IPS-18c (cell line): Measurements from ENCODE around the gene GTF3C1.

Experiments
- H3K4me3 ChIP-seq: 2 replicates; pipeline ENCODE4 v1.7.0; 2013; ENCODE audit warnings: low read depth, mild to moderate bottlenecking, low read length, moderate library complexity; ENCODE audit not compliant: insufficient read depth
- H3K9me3 ChIP-seq: one replicate; pipeline ENCODE4 v1.6.1; 2013; ENCODE audit warnings: mild to moderate bottlenecking, low read length, moderate library complexity; ENCODE audit not compliant: control insufficient read depth, insufficient read depth

The GTF3C1 gene

DNA sequence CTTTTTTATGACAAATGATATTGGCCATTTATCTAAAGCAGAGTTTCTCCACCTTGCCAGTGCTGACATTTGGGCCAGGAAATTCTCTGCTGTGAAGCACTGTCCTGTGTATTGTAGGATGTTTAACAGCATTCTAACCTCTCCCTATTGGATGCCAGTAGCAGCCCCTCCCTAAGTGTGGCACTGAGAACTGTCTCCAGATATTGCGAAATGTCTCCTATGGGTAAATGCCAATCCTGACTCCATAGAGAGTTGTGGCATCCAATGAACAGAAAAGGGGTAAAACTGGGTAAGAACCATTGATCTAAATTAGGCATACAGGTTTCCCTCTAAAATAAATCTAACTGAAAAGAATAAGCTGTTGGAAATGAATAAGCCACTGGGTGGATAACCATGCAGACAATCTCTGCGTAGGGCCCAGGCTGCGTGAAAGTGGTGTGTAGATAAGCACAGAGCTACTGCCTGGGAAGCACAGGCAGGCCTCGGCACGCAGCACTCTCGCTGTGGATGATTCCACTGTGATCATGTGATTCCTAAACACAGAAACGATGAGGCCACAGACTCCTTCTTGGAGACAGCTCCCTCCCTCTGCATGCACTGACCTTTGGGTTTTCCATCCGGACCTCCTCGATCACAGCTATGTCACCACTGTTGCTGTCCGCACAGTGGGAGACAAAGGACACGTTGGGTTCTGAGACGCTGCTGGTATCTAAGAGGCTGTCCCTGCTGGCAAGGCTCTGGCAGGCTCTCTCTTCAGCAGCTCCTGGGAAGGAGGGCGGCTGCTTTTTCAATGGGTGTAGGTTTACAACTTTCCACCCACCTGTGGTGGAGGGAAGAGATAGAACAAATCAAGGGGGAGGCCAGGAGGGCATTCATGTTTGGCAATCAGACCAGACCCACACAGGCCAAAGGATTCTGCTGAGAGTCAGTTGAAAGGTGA is 44.1 kb downstream of the GTF3C1 start:
- Histone ChIP-seq H3K9me3 (no peaks in the 10 kb centered on the region), H3K4me3 (no peak overlapping the region)

DNA sequence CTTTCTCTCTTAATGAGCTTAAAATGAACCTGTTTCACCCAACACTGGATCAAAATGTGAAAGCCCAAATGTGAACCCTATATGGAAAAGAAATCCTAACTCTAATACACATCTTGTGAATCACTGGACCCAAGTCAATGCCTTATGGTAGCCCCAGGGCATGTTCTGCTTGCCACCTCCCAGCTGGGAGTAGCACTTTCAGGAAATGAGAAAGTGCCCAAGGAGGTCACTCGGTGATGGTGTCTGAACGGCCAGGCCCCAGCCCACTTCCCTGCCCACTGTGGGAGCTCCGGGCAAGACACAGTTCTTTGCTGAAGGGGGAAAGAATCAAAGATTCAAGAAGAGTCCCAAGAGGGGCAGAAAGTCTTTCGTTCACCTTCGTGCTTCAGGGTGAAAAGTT is 46.1 kb downstream of the GTF3C1 start:
- no peak overlapping the region for H3K4me3 ChIP-seq
- no peaks in the 10 kb centered on the region for H3K9me3 ChIP-seq

DNA sequence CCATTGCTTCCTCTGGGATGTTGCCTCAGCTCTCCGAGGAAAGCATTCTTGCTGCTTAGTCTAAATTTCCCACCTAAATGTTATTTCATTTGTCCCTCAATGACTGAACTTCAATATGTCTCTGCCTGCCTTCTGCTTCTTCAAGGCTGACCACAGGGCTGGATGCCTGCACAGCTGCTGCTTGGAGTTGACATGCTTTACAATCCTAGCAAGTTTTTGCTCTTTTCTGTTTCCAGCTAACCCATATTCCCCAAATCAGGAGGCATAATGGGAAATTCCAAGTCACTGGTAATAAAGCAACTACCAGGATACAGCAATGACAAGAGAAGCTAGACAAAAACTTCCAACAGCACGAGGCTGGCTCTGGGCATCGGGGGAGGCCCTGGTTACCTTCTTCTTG is 48.9 kb downstream of the GTF3C1 start:
- no peak overlapping the region for H3K4me3 ChIP-seq
- H3K9me3 ChIP-seq, result no peaks in the 10 kb centered on the region

DNA sequence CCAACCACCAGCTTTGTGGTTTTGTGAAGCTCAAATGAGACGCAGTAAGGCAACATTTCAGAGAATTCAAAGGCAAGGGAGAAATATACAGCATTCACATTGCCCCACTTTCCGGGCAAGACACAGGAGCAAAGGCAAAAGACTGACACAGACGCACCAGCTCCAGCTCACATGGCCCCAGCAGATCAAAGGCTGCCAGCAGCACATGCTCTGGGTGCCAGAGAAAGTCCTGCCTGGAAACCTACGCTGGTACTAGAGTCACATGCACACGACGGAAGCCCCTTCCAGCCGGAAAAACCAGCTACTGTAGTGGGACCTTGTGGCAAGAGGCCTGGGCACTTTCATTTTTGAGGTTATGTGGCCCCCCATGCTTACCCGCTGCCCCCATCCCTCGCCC is 50.1 kb downstream of the GTF3C1 start:
- Histone ChIP-seq H3K9me3 (no peaks in the 10 kb centered on the region), H3K4me3 (no peak overlapping the region)

DNA sequence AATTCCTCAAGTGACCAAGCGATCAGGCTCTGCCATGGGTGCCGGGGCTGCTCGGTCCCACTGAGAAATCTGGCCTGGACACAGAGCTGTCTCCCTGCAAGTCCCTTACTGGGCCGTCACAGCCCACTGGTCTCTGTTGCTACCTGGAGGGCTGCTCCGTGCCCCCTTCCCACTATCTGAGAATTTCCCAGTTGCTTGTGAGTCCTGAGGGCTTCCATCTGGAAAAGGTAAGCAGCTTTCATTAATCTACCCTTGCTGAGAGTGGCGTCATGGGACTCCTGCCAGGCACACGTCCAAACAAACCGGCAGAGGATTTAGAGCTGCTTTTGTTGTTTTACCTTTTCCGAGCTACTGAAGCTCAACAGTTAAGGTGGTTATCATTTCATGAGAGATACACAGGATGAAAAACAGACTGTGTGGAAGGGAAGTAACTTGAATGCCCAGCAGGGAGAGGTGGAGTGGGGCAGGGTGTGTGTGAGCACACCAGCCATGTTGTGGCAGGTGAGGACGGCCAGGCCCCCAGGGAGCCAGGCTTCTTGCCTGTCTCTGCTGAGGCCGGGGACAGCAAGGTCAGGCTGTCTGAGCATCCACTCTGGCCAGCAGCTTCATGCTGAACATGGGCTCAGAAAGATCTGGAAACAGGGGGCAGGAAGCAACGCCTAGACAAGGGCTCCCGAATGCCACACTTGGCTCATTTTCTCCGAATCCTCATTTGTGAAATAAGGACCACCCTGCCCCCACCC is 50.6 kb downstream of the GTF3C1 start:
- no peaks in the 10 kb centered on the region for H3K9me3 ChIP-seq
- no peak overlapping the region for H3K4me3 ChIP-seq

DNA sequence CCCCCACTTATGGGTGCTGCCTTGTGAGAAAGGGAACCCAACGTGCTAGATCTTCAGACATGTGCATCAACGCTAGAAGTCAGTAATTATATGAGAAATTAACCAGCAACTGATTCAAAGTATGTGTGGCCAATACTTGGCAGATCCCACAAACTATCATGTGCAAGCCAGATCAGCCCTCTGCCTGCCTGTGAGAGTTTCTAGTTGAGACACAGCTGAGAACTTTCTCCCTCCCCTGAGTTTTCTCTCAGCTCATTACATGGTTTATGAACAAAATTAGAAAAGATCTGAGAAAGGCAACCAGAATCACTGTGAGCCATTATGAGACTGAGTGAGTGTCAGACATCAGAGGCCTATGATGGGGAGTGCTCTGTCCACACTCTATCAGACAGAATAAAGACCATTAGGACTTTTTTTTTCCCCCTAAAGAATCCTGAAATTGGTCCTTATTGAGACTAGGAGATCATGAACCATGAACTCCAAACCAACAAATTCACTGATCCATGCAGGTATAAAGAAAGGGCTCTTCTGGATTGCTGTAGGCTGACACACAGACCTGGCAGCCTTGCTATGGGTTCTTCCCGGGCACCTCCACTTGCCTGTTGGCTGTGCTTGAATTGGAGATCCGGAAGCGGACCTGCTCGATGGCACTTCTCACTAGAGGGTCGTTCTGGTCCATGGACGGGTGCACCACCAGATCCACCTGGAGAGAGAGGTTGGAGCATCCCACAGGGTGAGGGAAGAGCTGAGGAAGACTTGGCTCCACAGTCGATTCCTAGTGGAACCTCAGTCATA is 51.5 kb downstream of the GTF3C1 start:
- no peak overlapping the region for H3K4me3 ChIP-seq
- no peaks in the 10 kb centered on the region for H3K9me3 ChIP-seq

DNA sequence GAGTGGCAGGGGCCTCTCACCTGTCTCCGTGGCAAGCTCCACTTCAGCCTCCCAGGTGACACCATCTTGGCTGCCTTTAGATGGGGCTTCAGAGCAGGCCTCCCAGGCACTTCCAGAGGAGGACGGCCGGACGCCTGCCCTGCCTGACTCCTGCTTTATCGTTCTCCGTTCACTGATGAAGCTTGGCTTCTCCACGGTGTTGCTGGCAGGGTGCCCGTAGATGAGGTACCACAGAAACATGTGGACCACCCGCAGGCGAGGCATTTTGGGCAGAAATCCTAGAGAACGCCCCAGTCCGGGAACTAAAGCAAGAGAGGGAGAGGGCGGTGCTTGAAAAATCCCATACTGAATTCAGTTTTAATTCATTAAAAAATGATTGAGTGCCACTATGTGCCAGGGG is 54.5 kb downstream of the GTF3C1 start:
- Histone ChIP-seq H3K9me3 (no peaks in the 10 kb centered on the region), H3K4me3 (no peak overlapping the region)

DNA sequence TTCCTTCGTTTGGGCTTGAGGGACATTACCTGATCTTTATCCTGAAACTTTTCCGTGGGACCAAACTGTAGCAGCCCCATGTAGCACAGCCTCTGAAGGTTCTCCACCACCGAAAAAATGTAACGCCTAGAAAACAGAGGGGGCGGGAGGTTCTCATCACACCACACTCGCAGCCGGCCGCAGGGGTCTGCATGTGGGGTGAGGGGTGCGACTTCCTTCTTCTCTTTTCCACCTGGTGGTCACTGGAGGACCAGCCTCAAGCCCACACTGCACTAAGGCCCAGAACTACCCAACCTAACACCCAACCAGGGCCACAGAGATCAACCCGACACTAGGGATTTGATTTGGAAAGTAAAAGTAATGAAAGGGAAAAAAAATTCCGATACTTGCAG is 57.1 kb downstream of the GTF3C1 start:
- no peaks in the 10 kb centered on the region for H3K9me3 ChIP-seq
- H3K4me3 ChIP-seq, result no peak overlapping the region

DNA sequence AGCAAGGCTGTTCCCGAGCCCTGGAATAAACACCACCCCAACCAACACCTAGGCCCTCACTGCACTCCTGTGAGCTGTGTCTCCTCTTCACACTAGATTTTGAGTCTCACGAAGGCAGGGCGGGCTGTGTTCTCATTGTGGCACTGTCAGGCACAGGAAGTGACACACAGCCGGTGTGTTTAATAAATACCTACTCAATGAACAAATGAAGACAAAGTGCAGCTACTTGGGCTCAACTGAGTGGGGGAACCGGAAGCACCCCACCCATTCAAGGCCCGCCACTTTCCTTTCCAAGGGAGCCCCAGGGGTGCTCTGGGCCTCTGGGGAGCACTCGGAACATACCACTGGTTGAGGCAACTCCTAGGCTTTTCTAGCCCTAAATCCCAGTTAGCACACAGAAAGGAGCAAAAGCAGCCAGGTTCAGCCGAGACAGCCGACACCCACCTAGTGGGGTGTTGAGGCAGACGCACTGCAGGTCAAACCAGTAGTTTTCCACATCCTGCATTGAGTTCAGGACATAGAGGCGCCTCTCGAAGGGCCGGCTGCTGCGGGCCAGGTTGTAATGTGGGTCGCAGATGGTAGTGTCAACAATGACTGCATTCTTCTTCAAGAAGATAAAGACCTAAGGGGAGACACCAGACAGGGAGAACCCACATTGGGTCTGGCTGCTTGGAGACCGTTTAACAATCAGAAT is 57.7 kb downstream of the GTF3C1 start:
- Histone ChIP-seq H3K4me3 (no peak overlapping the region), H3K9me3 (no peaks in the 10 kb centered on the region)

DNA sequence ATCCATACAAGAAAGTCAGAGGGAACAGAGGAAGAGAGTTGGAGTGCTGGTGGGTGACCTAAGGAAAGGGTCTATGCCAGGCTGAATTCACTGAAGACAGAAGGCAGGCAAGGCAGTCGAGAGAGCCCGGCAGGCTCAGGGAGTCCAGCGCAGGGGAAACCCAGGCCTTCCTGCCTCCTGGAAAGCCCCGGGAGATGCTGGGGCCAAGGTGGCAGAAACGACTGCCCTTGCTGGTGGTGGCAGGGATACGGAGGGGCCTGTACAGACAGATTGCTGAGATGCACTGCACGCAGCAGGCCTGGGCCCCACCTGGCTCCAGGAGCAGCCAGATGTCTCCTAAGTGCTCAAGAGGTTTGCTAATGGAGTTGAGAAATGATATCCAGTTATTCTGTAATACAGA is 59.8 kb downstream of the GTF3C1 start:
- no peaks in the 10 kb centered on the region for H3K9me3 ChIP-seq
- no peak overlapping the region for H3K4me3 ChIP-seq

DNA sequence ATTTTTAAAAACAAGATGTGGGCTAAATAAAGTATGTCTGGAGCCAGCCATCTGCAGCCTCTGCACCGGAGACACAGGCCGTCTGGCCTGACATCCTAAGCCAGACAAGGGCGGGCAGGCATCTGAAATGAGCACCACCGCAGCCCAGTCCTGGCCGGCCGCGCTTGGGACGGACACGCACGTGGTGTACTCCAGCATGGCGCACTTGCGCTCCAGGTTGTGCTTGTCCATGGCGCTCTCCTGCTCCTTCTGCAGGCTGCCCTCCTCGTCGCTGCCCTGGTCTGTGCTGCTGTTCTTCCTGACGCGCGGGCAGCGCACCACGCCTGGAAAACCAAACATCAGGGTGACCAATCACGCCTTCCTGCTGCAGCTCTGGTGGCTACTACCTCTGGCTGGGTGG is 60.3 kb downstream of the GTF3C1 start:
- Histone ChIP-seq H3K4me3 (no peak overlapping the region), H3K9me3 (no peaks in the 10 kb centered on the region)

DNA sequence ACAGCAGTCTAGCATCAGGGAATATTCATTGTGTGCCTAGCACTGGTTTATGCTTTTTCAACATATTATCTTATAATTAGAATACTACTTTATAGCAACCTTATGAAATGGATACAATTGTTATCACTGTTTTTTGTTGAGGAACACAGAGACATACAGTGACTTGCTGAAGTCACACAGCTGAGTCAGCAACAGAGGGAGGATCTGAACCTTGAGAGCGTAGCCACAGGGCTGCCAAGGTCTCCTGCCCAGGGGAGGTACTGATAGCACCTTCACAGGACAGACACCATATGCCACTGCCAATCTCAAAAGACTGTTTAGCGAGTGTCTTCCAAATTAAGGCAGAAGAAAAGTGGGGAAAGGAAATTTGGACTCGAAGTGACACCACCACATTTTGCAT is 63.0 kb downstream of the GTF3C1 start:
- Histone ChIP-seq H3K9me3 (no peaks in the 10 kb centered on the region), H3K4me3 (no peak overlapping the region)

DNA sequence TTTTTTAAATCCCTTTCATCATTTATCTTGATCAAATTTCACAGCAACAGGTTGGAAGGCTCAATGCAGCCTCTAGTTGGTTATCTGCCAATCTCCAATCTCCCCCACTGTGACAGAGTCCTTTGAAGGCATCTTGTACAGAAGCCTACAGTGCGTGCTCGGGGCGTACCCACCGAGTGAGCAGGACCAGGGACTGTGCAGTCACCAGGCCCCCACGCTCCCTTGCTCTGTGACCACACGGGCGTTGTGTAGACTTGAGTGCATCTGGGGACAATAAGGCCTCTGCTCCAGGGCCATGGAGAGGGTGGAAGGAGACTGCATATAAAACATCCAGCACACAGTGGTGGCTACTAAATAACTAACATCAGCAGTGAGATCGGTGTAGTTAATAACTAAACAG is 63.4 kb downstream of the GTF3C1 start:
- no peak overlapping the region for H3K4me3 ChIP-seq
- no peaks in the 10 kb centered on the region for H3K9me3 ChIP-seq

DNA sequence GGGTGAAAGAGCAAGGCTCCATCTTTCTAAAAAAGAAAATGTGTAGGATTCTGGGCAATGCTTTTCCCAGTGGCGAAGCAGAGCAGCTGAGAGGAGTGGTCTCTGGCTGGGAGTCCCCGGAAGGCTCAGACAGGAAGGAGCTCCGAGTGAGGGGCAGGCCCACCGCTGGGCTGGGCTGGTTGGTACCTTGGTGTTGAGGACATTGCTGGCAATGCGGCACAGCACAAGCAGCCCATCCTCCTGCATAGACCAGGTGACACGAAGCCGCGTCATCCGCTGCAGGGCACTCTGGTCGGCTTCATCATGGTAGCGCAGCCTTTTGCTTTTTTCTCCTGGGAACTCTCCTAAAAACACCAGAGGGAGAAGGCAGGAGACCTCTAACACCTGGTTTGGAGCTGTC is 63.9 kb downstream of the GTF3C1 start:
- Histone ChIP-seq H3K4me3 (no peak overlapping the region), H3K9me3 (no peaks in the 10 kb centered on the region)

DNA sequence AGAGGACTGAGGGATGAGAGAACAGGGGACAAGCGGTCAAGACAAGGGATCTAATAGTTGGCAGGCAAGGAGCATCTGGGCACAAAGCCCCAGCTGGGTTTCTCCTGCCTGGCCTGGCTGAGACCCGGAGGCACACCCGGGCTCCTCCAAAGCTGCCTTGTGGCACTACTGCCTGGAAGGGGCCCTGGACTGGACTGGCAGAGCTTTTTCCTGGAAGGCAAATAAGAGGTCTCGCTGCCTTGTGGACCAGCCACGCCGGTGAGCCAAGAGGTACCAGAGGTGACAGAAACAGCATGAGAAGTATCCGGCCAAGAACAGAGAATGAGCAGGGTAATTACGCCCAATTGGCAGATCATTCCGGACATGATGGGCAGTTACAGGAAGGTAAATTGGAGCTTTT is 64.6 kb downstream of the GTF3C1 start:
- H3K9me3 ChIP-seq, result no peaks in the 10 kb centered on the region
- H3K4me3 ChIP-seq, result no peak overlapping the region

DNA sequence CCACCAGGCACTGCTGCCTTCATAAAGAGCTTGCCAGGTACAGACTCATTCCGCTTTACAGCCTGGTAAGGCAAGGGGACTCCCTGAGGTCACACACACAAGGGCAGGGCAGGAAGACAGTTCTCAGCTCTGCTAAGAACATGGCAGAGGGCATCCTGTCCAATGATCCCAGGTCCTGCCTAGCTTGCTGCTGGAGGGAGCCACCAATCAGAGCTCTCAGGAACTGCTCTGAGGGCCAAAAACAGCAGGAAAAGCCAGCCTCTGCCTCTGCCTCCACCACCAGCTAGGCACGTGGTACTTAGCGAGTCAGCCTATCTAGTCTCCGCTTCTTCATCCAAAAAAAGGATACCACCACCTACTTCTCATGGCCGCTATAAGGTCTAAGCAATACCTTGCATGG is 66.1 kb downstream of the GTF3C1 start:
- no peaks in the 10 kb centered on the region for H3K9me3 ChIP-seq
- no peak overlapping the region for H3K4me3 ChIP-seq

DNA sequence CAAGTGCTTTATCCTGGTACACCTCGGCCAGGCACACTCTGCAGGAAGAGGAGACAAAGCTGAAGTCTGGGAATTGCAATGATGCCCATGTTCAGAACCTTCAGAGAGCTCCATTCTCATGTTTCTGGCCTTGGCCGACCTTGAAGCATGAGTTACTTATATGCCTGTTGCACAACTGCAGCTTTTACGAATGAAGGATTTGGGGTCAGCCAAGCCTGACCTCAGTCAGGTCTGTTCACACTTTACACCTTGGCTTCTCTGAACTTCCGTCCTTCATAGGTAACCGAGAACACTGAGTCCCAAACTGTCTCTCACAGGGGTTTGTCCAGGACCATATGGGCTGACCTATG is 66.7 kb downstream of the GTF3C1 start:
- Histone ChIP-seq H3K4me3 (no peak overlapping the region), H3K9me3 (no peaks in the 10 kb centered on the region)
